Keratinocyte (primary cell): ENCODE data around the gene PPP1R12C.

Experiments
- EZH2 ChIP-seq: IDR thresholded peaks from one replicate; pipeline ENCODE4 v1.6.1; 2012; ENCODE audit warnings: inconsistent platforms, mild to moderate bottlenecking, low read length, moderate library complexity
- TF ChIP-seq, protein P1 (sequence below), 3 experiments: IDR thresholded peaks in 1 of 3; conservative IDR thresholded peaks in 1 of 3; optimal IDR thresholded peaks in 1 of 3; 2 replicates in 2 of 3; 3 replicates in 1 of 3; pipeline versions ENCODE3 to v1.5.1; 2011; ENCODE audit warnings: low read length in 3 of 3, mild to moderate bottlenecking in 3 of 3, moderate library complexity in 2 of 3, control low read depth in 1 of 3, inconsistent platforms in 1 of 3; ENCODE audit not compliant: insufficient read depth in 2 of 3; ENCODE audit errors: extremely low read depth in 1 of 3

DNA sequence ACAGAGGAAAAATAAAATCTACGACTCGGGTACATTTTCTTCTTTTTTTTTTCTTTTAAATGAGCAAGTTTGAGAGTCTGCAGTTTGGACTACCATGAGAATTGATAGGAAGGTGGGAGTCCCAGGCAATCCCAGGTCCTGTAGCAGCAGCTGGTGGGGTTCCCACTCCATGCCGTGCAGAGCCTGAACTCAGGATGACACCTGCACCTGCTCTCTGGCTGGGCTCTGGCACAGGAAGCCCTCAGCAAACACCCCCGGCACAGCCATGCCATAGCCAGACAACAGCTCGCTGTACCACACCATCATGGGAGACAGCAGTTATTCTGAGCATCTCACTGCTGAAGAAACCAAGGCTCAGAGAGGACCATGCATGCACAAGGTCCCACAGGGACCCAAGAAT is 73.2 kb downstream of the PPP1R12C start:
- TF ChIP-seq, protein P1, sequence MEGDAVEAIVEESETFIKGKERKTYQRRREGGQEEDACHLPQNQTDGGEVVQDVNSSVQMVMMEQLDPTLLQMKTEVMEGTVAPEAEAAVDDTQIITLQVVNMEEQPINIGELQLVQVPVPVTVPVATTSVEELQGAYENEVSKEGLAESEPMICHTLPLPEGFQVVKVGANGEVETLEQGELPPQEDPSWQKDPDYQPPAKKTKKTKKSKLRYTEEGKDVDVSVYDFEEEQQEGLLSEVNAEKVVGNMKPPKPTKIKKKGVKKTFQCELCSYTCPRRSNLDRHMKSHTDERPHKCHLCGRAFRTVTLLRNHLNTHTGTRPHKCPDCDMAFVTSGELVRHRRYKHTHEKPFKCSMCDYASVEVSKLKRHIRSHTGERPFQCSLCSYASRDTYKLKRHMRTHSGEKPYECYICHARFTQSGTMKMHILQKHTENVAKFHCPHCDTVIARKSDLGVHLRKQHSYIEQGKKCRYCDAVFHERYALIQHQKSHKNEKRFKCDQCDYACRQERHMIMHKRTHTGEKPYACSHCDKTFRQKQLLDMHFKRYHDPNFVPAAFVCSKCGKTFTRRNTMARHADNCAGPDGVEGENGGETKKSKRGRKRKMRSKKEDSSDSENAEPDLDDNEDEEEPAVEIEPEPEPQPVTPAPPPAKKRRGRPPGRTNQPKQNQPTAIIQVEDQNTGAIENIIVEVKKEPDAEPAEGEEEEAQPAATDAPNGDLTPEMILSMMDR (optimal IDR thresholded peaks at IDR 0.05 in 1 of 3, IDR thresholded peaks at IDR 0.05 in 1 of 3, conservative IDR thresholded peaks at IDR 0.05 in 1 of 3; ENCODE audit: extremely low read depth in 1 of 3, insufficient read depth in 2 of 3, low read length in 3 of 3), result no peak
- no peak for TF ChIP-seq EZH2
